BLaER1 (cell line): ENCODE data around the gene CPED1.

Experiments used
- H3K27ac ChIP-seq: shearing (Covaris generic); formaldehyde crosslinking; 2 replicates; pipeline ENCODE4 v1.8.1; 2022
- H3K27me3 ChIP-seq: shearing (Covaris generic); formaldehyde crosslinking; 2 replicates; pipeline ENCODE4 v1.8.1; 2022
- H3K36me3 ChIP-seq: shearing (Covaris generic); formaldehyde crosslinking; 2 replicates; pipeline ENCODE4 v1.8.1; 2022
- H3K4me1 ChIP-seq: shearing (Covaris generic); formaldehyde crosslinking; 2 replicates; pipeline ENCODE4 v1.8.1; 2022
- H3K4me2 ChIP-seq: shearing (Covaris generic); formaldehyde crosslinking; 2 replicates; pipeline ENCODE4 v1.8.1; 2022
- H3K4me3 ChIP-seq: shearing (Covaris generic); formaldehyde crosslinking; 2 replicates; pipeline ENCODE4 v1.8.1; 2022
- H3K9ac ChIP-seq: shearing (Covaris generic); formaldehyde crosslinking; 2 replicates; pipeline ENCODE4 v1.8.1; 2022
- H3K9me3 ChIP-seq: shearing (Covaris generic); formaldehyde crosslinking; 2 replicates; pipeline ENCODE4 v1.8.1; 2022
- H4K20me1 ChIP-seq: shearing (Covaris generic); formaldehyde crosslinking; 2 replicates; pipeline ENCODE4 v1.8.1; 2022
- Cebpa-rat ChIP-seq: shearing (Covaris generic); IDR thresholded peaks from 2 replicates; pipeline ENCODE4 v1.8.1; 2022

CPED1 gene

DNA sequence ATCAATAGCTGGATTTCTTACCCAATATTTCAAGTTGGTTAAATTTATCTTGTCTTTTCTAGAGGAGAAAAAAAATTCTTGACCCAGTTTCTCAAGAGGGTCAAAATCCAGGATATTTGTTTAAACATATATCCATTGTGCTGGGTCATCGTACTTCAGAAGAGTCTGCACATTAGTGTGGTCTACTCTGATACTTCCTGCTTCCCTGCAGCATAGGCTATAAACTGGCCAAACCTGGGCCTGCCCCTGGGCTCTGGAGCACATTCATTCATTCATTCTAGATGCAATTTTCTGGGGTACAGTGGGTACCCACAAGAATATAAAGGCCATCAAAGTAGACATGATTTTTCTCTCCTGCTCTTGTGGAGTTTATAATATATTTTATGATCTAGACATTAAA, 198.2 kb downstream of the CPED1 start:
- no peaks in the 10 kb centered on the region for H3K27me3 ChIP-seq
- peak overlapping the region; percentile 80 for H3K9ac ChIP-seq
- H3K27ac ChIP-seq: peak overlapping the region; percentile 87
- H3K36me3 ChIP-seq: peaks cover 15% of the 10 kb centered on the region
- H4K20me1 ChIP-seq: no peaks in the 10 kb centered on the region
- H3K4me1 ChIP-seq: peaks cover 99% of the 10 kb centered on the region
- TF ChIP-seq Cebpa-rat: no peak
- peak overlapping the region; percentile 82 for H3K4me2 ChIP-seq
- H3K4me3 ChIP-seq: peak overlapping the region; percentile 54; the same call in 1 of the 2 replicates
- peaks cover 12% of the 10 kb centered on the region for H3K9me3 ChIP-seq

DNA sequence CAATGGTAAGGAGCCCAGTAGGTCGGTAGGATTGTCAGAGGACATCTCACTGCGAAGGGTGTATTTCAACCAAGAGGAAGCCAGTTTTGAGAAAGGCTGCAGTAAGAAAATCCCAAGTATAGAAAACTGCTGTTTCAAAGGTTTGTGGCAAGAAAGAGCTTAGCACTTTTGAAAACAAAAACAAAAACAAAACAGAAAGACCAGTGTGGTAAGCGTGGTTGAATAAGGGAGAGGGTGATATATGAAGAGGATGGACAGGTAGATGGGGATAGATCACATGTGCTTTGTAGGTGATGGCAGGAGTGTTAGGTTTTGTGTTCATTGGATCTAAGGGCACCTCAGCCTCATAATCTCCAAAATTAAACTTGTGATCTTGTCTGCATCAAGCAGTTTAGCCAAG, 198.7 kb downstream of the CPED1 start:
- Histone ChIP-seq H3K4me2 (peak overlapping the region; percentile 82), H3K9me3 (peaks cover 12% of the 10 kb centered on the region), H3K4me1 (peaks cover 99% of the 10 kb centered on the region), H3K9ac (peak overlapping the region; percentile 80), H3K27me3 (no peaks in the 10 kb centered on the region), H4K20me1 (no peaks in the 10 kb centered on the region), H3K27ac (peak overlapping the region; percentile 87), H3K36me3 (peaks cover 15% of the 10 kb centered on the region), H3K4me3 (peak overlapping the region; percentile 54; the same call in 1 of the 2 replicates)
- no peak for TF ChIP-seq Cebpa-rat

DNA sequence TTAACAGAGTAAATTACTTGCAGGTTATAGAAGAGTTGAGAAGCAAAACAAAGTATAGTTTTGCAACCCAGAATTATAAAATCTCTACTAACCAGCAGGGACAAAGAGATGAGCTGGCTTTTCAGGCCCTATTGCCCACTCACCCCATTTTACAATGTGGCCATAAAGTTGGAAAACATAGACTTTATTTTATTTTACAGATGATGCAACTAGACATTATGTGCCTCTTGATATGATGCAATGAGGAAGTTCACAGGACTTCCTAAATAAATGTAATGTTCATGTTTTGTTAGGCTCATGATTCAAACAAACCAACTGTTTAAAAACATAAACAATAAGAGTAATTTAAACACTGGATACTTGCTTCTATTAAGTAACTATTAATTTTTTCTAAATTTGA, 199.2 kb downstream of the CPED1 start:
- Histone ChIP-seq H3K27ac (peak overlapping the region; percentile 87), H3K27me3 (no peaks in the 10 kb centered on the region), H4K20me1 (no peaks in the 10 kb centered on the region), H3K4me1 (peaks cover 99% of the 10 kb centered on the region), H3K36me3 (peaks cover 15% of the 10 kb centered on the region), H3K9me3 (peaks cover 12% of the 10 kb centered on the region), H3K4me3 (peak overlapping the region; percentile 54; the same call in 1 of the 2 replicates), H3K9ac (peak overlapping the region; percentile 80), H3K4me2 (peak overlapping the region; percentile 82)
- peak; percentile 46; the same call in 1 of the 2 replicates for TF ChIP-seq Cebpa-rat

DNA sequence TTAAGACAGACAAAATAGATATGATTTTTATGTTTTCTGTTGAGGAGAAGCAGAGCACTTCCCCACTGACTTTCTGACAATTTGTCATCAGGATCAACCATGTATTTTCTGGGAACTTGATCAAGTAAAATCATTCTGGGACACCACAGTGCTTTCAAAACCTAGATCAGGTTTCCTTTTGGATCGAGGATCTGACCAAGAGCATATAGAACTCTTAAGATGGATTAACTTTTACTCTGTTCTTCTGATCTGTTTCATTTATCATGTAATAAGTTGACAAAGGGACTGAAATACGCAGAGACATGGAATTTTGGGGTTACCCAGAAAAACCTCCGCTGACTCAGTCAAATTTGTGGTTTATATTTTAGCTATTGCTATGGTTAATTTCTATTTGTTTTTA, 204.3 kb downstream of the CPED1 start:
- no peaks in the 10 kb centered on the region for H3K27me3 ChIP-seq
- H3K4me2 ChIP-seq: peak overlapping the region; percentile 82
- peaks cover 98% of the 10 kb centered on the region for H3K4me1 ChIP-seq
- no peaks in the 10 kb centered on the region for H4K20me1 ChIP-seq
- TF ChIP-seq Cebpa-rat: no peak
- H3K4me3 ChIP-seq: peak overlapping the region; percentile 58
- H3K27ac ChIP-seq: peak overlapping the region; percentile 96
- H3K36me3 ChIP-seq: peaks cover 11% of the 10 kb centered on the region
- peaks cover 12% of the 10 kb centered on the region for H3K9me3 ChIP-seq
- H3K9ac ChIP-seq: peak overlapping the region; percentile 85

DNA sequence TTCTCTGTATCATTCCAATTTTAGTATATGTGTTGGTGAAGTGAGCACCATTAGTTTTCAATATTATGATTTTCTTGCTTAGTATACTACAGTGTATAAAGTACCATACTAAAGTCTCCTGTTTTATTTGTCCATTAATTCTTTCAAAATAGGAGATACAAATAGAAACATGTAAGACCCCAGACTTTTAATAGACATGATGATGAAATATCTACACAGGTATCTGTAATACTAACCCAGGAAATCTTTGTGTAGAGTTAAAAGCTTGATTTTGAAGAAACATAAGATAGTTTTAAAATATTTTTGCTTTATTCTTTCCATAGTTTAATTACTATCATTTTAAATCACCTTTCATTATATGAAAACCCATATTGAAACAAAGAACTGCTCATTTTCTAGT, 206.5 kb downstream of the CPED1 start:
- Histone ChIP-seq H4K20me1 (no peaks in the 10 kb centered on the region), H3K4me1 (peaks cover 94% of the 10 kb centered on the region)

DNA sequence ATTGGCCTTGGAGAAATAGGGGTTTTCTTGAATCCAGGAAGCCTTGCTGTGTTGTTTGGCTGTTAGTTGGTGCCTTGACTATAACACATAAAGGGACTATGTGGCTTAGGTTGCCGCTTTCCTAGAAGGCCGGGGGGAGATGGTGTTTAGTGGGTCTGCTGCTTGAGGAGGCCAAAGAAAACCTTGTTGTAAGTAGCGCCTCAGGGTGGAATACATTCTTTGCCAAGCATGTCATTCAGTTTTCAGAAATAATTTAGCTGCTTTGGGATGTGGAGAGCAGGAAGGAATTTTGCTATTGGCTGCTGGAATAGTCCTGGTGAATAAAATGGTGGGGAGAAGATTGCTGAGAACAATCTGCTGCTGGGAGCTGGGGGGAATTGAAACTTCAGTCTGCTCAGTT, 207.4 kb downstream of the CPED1 start:
- H3K27ac ChIP-seq: peak overlapping the region; percentile 96
- peaks cover 93% of the 10 kb centered on the region for H3K4me1 ChIP-seq
- H3K4me2 ChIP-seq: peak overlapping the region; percentile 82
- no peaks in the 10 kb centered on the region for H4K20me1 ChIP-seq
- H3K36me3 ChIP-seq: no peaks in the 10 kb centered on the region
- H3K9me3 ChIP-seq: no peaks in the 10 kb centered on the region
- no peaks in the 10 kb centered on the region for H3K27me3 ChIP-seq
- H3K4me3 ChIP-seq: peak overlapping the region; percentile 69
- H3K9ac ChIP-seq: peak overlapping the region; percentile 83
- TF ChIP-seq Cebpa-rat: no peak

More for the DNA sequence above, 206.5 kb downstream of the CPED1 start:
- H3K4me2 ChIP-seq: peak overlapping the region; percentile 82
- no peaks in the 10 kb centered on the region for H3K27me3 ChIP-seq
- peak overlapping the region; percentile 96 for H3K27ac ChIP-seq
- TF ChIP-seq Cebpa-rat: no peak
- no peaks in the 10 kb centered on the region for H3K9me3 ChIP-seq
- H3K9ac ChIP-seq: peak overlapping the region; percentile 85
- peak overlapping the region; percentile 69 for H3K4me3 ChIP-seq
- H3K36me3 ChIP-seq: no peaks in the 10 kb centered on the region

DNA sequence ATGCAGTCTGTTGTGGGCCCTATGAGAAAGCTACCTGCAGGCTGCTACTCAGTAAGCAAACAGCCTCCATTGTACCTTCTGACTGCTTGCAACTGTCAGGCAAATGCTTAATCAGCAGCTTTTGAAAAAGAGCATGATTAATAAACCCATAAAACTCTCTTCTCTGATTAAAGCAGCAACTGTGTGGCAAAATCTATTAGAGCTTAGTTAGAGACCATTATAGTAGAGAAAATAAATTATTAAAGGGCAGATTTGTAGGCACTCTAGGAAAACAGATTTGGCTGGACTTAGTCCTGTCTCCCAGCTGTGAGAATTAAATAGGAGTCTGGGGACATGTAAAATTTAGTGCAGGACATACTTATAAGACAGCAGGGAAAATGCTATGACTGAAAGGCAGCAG, 207.8 kb downstream of the CPED1 start:
- no peaks in the 10 kb centered on the region for H3K27me3 ChIP-seq
- H3K4me2 ChIP-seq: peak overlapping the region; percentile 82

DNA sequence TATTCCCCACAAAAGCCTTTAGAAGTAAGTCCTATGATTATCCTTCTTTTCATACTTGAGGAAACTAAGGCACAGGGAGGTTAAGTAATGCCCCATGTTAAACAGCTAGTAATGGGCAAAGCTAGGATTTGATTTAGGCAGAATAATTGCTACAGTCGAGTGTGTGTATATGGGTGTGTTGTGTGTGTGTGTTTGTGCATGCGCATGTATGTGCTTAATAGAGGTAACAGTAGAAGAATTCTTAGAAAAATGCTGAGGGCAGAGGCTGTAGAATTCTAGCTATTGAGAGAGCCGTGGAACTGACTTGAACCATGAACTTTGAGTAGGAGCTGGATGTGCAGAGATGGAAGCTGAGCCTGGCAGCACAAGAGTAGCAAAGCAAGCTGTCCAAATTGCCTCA, 208.9 kb downstream of the CPED1 start:
- Histone ChIP-seq H3K9me3 (no peaks in the 10 kb centered on the region), H3K27ac (peak overlapping the region; percentile 96), H3K9ac (peak overlapping the region; percentile 83), H3K4me1 (peaks cover 92% of the 10 kb centered on the region), H3K36me3 (no peaks in the 10 kb centered on the region), H3K27me3 (no peaks in the 10 kb centered on the region), H3K4me3 (peak overlapping the region; percentile 69), H4K20me1 (no peaks in the 10 kb centered on the region), H3K4me2 (peak overlapping the region; percentile 82)
- TF ChIP-seq Cebpa-rat: no peak

More for the DNA sequence above, 207.8 kb downstream of the CPED1 start:
- peak overlapping the region; percentile 83 for H3K9ac ChIP-seq
- peak overlapping the region; percentile 96 for H3K27ac ChIP-seq
- H4K20me1 ChIP-seq: no peaks in the 10 kb centered on the region
- H3K4me3 ChIP-seq: peak overlapping the region; percentile 69
- peaks cover 92% of the 10 kb centered on the region for H3K4me1 ChIP-seq
- H3K36me3 ChIP-seq: no peaks in the 10 kb centered on the region
- no peaks in the 10 kb centered on the region for H3K9me3 ChIP-seq
- TF ChIP-seq Cebpa-rat: no peak

DNA sequence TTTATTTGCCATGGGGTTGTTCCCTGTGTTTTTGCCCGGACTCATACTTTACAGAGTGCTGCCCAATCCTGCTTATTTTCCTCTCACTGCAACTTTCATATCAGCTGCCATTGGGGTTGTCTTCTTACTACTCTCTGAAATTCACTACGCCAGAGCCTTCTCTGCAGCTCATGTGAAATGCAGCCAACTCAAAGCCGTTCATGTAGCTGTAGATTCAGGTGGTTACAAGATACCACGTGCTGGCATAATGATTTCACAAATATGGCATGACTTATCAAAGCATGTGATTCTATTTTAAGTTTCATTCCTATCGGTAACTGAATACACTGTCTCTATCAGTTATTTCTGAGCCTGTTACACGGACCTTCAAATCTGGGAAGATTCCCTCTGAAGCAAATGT, 210.0 kb downstream of the CPED1 start:
- no peak for TF ChIP-seq Cebpa-rat
- Histone ChIP-seq H3K4me2 (peak overlapping the region; percentile 82), H3K4me3 (peak overlapping the region; percentile 69), H3K4me1 (peaks cover 92% of the 10 kb centered on the region), H3K27me3 (no peaks in the 10 kb centered on the region), H3K9me3 (no peaks in the 10 kb centered on the region), H3K9ac (peak overlapping the region; percentile 83), H4K20me1 (no peaks in the 10 kb centered on the region), H3K27ac (peak overlapping the region; percentile 96), H3K36me3 (no peaks in the 10 kb centered on the region)

DNA sequence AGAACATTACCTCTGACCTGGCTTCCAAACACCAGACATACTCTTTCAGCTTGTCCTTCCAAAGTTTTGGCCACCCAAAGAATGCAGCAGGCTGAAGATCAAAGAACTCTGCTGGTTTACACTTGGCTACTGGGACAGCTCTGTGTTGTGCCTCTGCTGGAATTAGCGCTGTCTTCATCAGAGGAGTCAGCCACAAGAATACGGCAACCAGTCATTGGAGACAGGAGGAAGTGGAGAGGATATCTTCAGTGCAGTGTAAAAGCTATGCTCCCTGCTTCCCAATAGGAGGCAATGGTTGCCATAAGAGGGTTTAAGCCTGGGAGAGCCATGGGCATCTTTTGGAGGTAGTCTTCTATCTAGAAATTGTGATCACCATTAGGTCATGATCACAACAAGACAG, 213.6 kb downstream of the CPED1 start:
- no peak for TF ChIP-seq Cebpa-rat
- Histone ChIP-seq H3K4me2 (peak overlapping the region; percentile 82), H3K9ac (peak overlapping the region; percentile 83), H3K27ac (peak overlapping the region; percentile 96), H3K4me3 (peak overlapping the region; percentile 69), H3K27me3 (no peaks in the 10 kb centered on the region), H3K36me3 (no peaks in the 10 kb centered on the region), H3K9me3 (no peaks in the 10 kb centered on the region), H4K20me1 (no peaks in the 10 kb centered on the region), H3K4me1 (peaks cover 73% of the 10 kb centered on the region)

DNA sequence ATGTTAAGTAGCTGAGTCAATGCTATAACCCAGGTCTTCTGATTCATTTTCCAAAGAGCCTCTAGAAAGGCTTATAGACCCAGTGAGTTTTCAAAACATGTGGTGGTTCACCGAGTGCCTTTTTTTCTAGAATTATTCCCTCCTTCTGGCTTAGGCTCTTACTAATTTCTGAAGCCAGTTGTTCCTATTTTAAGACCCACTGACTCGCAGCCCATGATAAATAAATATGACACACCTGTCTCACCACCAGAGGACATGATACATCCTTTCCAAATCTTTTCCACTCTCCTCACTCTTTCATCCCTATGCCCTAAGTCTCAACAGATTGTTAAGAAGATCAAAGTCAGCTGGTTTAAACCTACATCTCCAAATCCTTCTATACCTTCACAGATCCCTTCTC, 214.3 kb downstream of the CPED1 start:
- H3K36me3 ChIP-seq: no peaks in the 10 kb centered on the region
- H3K4me2 ChIP-seq: peak overlapping the region; percentile 82
- peak overlapping the region; percentile 83 for H3K9ac ChIP-seq
- no peaks in the 10 kb centered on the region for H3K9me3 ChIP-seq
- no peaks in the 10 kb centered on the region for H3K27me3 ChIP-seq
- no peaks in the 10 kb centered on the region for H4K20me1 ChIP-seq
- H3K4me1 ChIP-seq: peaks cover 66% of the 10 kb centered on the region
- no peak for TF ChIP-seq Cebpa-rat
- peak overlapping the region; percentile 75 for H3K27ac ChIP-seq
- H3K4me3 ChIP-seq: peak overlapping the region; percentile 69
